Measurements from ENCODE around the gene SLC3A2.

DNA sequence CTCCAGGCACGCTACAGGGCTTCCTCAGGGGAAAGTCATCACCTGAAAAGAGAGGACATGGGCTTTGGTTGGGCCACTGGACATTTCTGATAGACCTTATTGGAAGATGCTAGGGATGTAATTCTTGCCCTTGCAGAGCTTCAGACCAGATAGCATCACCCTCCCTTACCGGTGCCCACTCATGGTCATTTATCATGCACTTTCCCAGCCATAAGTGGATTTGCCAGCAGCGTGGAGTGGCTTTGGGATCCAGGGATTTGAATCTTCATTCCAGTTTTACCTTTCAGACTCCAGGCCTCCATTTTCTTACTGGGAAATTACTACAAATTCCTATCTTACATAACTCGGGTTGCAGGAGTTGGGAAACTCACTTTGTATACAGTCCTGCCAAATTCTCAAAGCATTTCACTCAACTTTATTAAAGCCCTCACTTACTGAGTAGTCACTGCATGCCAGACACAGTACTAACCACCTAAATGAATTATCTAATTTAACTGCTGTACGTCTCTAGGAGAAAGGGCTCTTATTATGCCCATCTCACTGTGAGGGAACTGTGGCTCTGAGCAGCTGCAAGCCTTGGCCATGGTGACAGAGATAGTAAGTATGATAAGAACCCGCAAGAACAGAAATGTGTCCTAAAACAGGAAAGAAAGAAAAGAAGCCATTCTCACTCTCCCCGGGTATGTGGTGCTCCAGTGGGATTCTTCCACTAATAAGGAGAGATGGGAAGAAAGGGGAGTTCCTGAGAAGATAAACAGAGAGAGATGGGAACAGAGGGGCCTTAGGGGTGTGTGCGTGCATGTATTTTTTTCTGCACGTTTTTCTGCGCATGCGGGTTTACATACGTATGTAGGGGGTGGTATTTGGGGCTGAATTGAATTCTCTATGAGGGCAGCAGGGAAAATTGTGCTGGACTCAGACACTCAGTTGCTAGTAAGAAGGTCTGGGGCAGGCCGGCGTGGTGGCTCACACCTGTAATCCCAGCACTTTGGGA is 30.7 kb downstream of the SLC3A2 start:
- TF ChIP-seq, protein P1, sequence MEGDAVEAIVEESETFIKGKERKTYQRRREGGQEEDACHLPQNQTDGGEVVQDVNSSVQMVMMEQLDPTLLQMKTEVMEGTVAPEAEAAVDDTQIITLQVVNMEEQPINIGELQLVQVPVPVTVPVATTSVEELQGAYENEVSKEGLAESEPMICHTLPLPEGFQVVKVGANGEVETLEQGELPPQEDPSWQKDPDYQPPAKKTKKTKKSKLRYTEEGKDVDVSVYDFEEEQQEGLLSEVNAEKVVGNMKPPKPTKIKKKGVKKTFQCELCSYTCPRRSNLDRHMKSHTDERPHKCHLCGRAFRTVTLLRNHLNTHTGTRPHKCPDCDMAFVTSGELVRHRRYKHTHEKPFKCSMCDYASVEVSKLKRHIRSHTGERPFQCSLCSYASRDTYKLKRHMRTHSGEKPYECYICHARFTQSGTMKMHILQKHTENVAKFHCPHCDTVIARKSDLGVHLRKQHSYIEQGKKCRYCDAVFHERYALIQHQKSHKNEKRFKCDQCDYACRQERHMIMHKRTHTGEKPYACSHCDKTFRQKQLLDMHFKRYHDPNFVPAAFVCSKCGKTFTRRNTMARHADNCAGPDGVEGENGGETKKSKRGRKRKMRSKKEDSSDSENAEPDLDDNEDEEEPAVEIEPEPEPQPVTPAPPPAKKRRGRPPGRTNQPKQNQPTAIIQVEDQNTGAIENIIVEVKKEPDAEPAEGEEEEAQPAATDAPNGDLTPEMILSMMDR (IDR thresholded peaks at IDR 0.05) = no peak
- no peak for TF ChIP-seq POLR2AphosphoS5 (IDR thresholded peaks at IDR 0.05)

Data from breast epithelium (tissue), 3 donors.